ENCODE results near the gene FCRL6. TPM values are rescaled to one million over a fixed set of nuclear protein-coding genes. Genes with fewer than 3 reads are reported as not detected.

FCRL6 gene
- total and polyA plus RNA-seq, 2 of the 13 experiments (the other 11 are each of a cell fraction or from before 2014, with no cell fraction given), result not detected

DNA sequence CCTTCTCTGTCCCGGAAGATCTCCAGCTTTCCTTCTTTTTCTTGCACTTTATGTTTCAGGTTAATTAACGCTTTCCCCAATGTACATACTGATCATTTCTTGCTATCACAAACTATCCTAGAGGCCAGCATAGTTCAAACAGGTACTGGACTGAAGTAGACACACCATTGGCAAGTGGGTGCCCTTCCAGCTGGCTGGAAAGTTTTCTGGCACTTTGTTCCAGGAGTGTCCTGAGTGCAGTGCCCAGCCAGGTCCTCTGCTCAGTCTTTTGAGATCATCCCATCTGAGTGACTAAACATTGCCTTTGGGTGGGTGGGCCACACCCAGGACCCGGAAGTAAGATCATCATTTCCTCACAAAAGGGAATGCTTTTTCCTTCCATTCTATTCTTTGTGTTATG is 36.4 kb upstream of the FCRL6 start:
- no peaks in the 10 kb centered on the region for H3K4me1 ChIP-seq (ENCODE audit: insufficient read depth, low read length)
- H3K79me2 ChIP-seq (ENCODE audit: insufficient read depth, low read length), result no peaks in the 10 kb centered on the region
- 20% methylated on average over 3 of the region's 3 CpGs for WGBS (ENCODE audit: low lambda C conversion rate)
- POLR2A ChIA-PET, result no interaction called here
- H3K27me3 ChIP-seq (ENCODE audit: control insufficient read depth in 1 of 2, insufficient read depth in 2 of 2, low read length in 2 of 2), result no peaks in the 10 kb centered on the region
- no peak overlapping the region for H3K4me3 ChIP-seq (replicated peaks in 1 of 3; ENCODE audit: insufficient read depth in 1 of 3, low read depth in 2 of 3, low read length in 3 of 3)
- H3K9ac ChIP-seq (ENCODE audit: insufficient read depth, low read depth, low read length), result no peak overlapping the region
- BruUV-seq (replicated peaks), result no TSS peak
- TF ChIP-seq, protein P1, sequence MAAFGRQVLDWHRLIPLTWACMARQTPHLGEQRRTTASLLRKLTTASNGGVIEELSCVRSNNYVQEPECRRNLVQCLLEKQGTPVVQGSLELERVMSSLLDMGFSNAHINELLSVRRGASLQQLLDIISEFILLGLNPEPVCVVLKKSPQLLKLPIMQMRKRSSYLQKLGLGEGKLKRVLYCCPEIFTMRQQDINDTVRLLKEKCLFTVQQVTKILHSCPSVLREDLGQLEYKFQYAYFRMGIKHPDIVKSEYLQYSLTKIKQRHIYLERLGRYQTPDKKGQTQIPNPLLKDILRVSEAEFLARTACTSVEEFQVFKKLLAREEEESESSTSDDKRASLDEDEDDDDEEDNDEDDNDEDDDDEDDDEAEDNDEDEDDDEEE (CRISPR knock-in tag; IDR thresholded peaks at IDR 0.05), result no peak
- no peaks in the 10 kb centered on the region for H3K9me3 ChIP-seq (ENCODE audit: low read length)
- CTCF ChIA-PET (ENCODE audit: low intra/inter-chr PET ratio, low total read pairs), result no interaction called here
- H3K4me2 ChIP-seq (ENCODE audit: low read depth, low read length), result no peak overlapping the region
- H4K20me1 ChIP-seq (ENCODE audit: insufficient read depth, low read length), result no peaks in the 10 kb centered on the region
- H3K27ac ChIP-seq (ENCODE audit: extremely low read length, insufficient read depth, low read length), result no peak overlapping the region
- no peaks in the 10 kb centered on the region for H3K36me3 ChIP-seq (replicated peaks in 1 of 2; ENCODE audit: control insufficient read depth in 1 of 2, insufficient read depth in 2 of 2, low read length in 2 of 2)
- ATAC-seq (no peak), DNase-seq (ENCODE audit: low spot score) (no peak), FAIRE-seq (no peak)
- intact Hi-C loops (cut with micrococcal nuclease; ENCODE audit: unreplicated experiment), result no loop called here
- H2AFZ ChIP-seq (ENCODE audit: low read length), result no peak overlapping the region
- in situ Hi-C loops (cut with HindIII; ENCODE audit: extremely low pct_ligation_motif_present, low pct_unique_long_range_greater_than_20kb), result no loop called here

DNA sequence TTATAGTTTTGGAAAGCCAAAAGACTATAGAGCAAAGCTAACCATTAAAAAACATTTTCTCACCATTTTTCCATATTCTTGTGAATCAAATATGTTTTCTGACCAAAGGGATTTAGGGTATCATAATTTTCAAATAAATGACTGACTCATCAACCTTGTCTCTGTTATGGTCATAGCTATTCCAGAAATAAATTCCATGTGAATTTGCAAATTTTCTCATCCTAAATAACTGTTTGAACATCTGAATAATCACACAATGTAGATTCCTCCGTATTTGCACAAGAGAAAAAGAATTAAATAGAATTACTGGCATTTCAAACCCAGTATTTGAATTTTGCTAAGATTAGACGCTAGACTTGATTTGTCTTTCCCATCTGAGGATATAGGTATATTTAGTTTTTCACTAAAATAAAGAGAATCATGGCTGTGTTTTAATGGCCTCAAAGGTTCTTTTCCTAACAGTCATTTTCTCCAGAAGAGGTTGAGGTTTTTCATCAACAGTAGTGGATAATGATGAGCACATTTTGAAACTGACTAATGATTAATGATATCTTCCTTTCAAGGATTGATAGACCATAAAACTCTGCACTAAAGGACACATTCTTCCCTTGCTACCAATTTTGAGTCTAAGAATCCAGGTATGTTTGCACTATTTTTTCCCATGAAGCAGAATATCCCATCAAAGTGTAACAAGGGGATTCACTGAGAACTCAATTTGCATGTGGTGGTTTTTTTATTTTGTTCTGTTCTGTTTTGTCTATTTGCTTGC is 30.8 kb upstream of the FCRL6 start:
- Histone ChIP-seq H3K9me3 (ENCODE audit: low read length) (no peaks in the 10 kb centered on the region), H3K4me1 (ENCODE audit: insufficient read depth, low read length) (no peaks in the 10 kb centered on the region), H3K4me2 (ENCODE audit: low read depth, low read length) (no peak overlapping the region), H3K79me2 (ENCODE audit: insufficient read depth, low read length) (no peaks in the 10 kb centered on the region), H3K27ac (ENCODE audit: extremely low read length, insufficient read depth, low read length) (no peak overlapping the region), H3K36me3 (replicated peaks in 1 of 2; ENCODE audit: control insufficient read depth in 1 of 2, insufficient read depth in 2 of 2, low read length in 2 of 2) (no peaks in the 10 kb centered on the region), H3K4me3 (replicated peaks in 1 of 3; ENCODE audit: insufficient read depth in 1 of 3, low read depth in 2 of 3, low read length in 3 of 3) (no peak overlapping the region), H3K27me3 (ENCODE audit: control insufficient read depth in 1 of 2, insufficient read depth in 2 of 2, low read length in 2 of 2) (no peaks in the 10 kb centered on the region), H3K9ac (ENCODE audit: insufficient read depth, low read depth, low read length) (no peak overlapping the region), H2AFZ (ENCODE audit: low read length) (no peak overlapping the region), H4K20me1 (ENCODE audit: insufficient read depth, low read length) (no peaks in the 10 kb centered on the region)
- intact Hi-C loops (cut with micrococcal nuclease; ENCODE audit: unreplicated experiment), result no loop called here
- ATAC-seq (no peak), FAIRE-seq (no peak), DNase-seq (ENCODE audit: low spot score) (no peak)
- CTCF ChIA-PET (ENCODE audit: low intra/inter-chr PET ratio, low total read pairs), result no interaction called here
- POLR2A ChIA-PET, result no interaction called here
- in situ Hi-C loops (cut with HindIII; ENCODE audit: extremely low pct_ligation_motif_present, low pct_unique_long_range_greater_than_20kb), result no loop called here
- BruUV-seq (replicated peaks), result no TSS peak
- WGBS (ENCODE audit: low lambda C conversion rate), result 3% methylated on average over 2 of the region's 2 CpGs
- TF ChIP-seq, protein P2, sequence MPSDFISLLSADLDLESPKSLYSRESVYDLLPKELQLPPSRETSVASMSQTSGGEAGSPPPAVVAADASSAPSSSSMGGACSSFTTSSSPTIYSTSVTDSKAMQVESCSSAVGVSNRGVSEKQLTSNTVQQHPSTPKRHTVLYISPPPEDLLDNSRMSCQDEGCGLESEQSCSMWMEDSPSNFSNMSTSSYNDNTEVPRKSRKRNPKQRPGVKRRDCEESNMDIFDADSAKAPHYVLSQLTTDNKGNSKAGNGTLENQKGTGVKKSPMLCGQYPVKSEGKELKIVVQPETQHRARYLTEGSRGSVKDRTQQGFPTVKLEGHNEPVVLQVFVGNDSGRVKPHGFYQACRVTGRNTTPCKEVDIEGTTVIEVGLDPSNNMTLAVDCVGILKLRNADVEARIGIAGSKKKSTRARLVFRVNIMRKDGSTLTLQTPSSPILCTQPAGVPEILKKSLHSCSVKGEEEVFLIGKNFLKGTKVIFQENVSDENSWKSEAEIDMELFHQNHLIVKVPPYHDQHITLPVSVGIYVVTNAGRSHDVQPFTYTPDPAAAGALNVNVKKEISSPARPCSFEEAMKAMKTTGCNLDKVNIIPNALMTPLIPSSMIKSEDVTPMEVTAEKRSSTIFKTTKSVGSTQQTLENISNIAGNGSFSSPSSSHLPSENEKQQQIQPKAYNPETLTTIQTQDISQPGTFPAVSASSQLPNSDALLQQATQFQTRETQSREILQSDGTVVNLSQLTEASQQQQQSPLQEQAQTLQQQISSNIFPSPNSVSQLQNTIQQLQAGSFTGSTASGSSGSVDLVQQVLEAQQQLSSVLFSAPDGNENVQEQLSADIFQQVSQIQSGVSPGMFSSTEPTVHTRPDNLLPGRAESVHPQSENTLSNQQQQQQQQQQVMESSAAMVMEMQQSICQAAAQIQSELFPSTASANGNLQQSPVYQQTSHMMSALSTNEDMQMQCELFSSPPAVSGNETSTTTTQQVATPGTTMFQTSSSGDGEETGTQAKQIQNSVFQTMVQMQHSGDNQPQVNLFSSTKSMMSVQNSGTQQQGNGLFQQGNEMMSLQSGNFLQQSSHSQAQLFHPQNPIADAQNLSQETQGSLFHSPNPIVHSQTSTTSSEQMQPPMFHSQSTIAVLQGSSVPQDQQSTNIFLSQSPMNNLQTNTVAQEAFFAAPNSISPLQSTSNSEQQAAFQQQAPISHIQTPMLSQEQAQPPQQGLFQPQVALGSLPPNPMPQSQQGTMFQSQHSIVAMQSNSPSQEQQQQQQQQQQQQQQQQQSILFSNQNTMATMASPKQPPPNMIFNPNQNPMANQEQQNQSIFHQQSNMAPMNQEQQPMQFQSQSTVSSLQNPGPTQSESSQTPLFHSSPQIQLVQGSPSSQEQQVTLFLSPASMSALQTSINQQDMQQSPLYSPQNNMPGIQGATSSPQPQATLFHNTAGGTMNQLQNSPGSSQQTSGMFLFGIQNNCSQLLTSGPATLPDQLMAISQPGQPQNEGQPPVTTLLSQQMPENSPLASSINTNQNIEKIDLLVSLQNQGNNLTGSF (CRISPR knock-in tag; IDR thresholded peaks at IDR 0.05), result no peak
- TF ChIP-seq NR1H2 (CRISPR knock-in tag; IDR thresholded peaks at IDR 0.05; ENCODE audit: borderline replicate concordance, low read depth) (no peak), WIZ (CRISPR knock-in tag; IDR thresholded peaks at IDR 0.05) (no peak)
- TF ChIP-seq, protein P3, sequence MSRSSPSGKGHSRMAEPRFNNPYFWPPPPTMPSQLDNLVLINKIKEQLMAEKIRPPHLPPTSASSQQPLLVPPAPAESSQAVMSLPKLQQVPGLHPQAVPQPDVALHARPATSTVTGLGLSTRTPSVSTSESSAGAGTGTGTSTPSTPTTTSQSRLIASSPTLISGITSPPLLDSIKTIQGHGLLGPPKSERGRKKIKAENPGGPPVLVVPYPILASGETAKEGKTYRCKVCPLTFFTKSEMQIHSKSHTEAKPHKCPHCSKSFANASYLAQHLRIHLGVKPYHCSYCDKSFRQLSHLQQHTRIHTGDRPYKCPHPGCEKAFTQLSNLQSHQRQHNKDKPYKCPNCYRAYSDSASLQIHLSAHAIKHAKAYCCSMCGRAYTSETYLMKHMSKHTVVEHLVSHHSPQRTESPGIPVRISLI (CRISPR knock-in tag; IDR thresholded peaks at IDR 0.05; ENCODE audit: borderline replicate concordance), result no peak
- TF ChIP-seq, protein P4, sequence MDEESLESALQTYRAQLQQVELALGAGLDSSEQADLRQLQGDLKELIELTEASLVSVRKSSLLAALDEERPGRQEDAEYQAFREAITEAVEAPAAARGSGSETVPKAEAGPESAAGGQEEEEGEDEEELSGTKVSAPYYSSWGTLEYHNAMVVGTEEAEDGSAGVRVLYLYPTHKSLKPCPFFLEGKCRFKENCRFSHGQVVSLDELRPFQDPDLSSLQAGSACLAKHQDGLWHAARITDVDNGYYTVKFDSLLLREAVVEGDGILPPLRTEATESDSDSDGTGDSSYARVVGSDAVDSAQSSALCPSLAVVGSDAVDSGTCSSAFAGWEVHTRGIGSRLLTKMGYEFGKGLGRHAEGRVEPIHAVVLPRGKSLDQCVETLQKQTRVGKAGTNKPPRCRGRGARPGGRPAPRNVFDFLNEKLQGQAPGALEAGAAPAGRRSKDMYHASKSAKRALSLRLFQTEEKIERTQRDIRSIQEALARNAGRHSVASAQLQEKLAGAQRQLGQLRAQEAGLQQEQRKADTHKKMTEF (CRISPR knock-in tag; IDR thresholded peaks at IDR 0.05), result no peak
- TF ChIP-seq, protein P5, sequence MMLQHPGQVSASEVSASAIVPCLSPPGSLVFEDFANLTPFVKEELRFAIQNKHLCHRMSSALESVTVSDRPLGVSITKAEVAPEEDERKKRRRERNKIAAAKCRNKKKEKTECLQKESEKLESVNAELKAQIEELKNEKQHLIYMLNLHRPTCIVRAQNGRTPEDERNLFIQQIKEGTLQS (CRISPR knock-in tag; IDR thresholded peaks at IDR 0.05), result no peak

Measured in HepG2 (cell line).